ENCODE results near the gene XIRP2. TPM values are rescaled to one million over a fixed set of nuclear protein-coding genes. Genes with fewer than 3 reads are reported as not detected.

The XIRP2 gene
- total RNA-seq, 1 donor from 2014 or later: not detected

GRCh38 chr2:167298017-167298416 lies 409.7 kb downstream of the XIRP2 start:
- intact Hi-C loops (cut with micrococcal nuclease): no loop called here
- H3K4me1 Mint-ChIP-seq (ENCODE audit: low read depth): peaks cover 9% of the 10 kb centered on the region
- H3K27ac Mint-ChIP-seq: no peak overlapping the region
- peaks cover 20% of the 10 kb centered on the region for H3K27me3 Mint-ChIP-seq (ENCODE audit: insufficient read depth)
- no peaks in the 10 kb centered on the region for H3K9me3 Mint-ChIP-seq
- H3K4me3 Mint-ChIP-seq: no peak overlapping the region
- no peak for DNase-seq (ENCODE audit: low spot score)
- H3K36me3 Mint-ChIP-seq (ENCODE audit: low read depth): peaks cover 3% of the 10 kb centered on the region
